Measurements from ENCODE around the gene PLA2G2C.

DNA sequence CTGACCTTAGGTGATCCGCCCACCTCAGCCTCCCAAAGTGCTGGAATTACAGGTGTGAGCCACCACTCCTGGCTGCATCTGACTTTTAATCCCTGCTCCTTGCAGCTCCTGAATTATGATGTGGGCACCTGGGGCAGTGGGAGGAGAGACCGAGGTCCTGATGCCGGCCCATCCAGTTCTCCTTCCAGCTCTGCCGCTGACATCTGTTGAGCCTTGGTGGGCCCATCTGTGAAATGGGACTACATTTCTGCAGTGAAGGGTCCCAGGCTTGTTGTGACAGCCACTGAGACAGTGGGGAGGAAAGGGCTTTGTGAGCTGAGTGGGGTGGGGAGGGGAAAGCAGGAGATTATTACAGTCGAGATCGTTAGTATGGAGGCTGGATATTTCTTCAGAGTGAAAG lies 35.3 kb downstream of the PLA2G2C start:
- TF ChIP-seq POLR2AphosphoS5 (IDR thresholded peaks at IDR 0.05) (no peak), POLR2A (IDR thresholded peaks at IDR 0.05) (no peak), EP300 (IDR thresholded peaks at IDR 0.05) (no peak)
- TF ChIP-seq, protein P1, sequence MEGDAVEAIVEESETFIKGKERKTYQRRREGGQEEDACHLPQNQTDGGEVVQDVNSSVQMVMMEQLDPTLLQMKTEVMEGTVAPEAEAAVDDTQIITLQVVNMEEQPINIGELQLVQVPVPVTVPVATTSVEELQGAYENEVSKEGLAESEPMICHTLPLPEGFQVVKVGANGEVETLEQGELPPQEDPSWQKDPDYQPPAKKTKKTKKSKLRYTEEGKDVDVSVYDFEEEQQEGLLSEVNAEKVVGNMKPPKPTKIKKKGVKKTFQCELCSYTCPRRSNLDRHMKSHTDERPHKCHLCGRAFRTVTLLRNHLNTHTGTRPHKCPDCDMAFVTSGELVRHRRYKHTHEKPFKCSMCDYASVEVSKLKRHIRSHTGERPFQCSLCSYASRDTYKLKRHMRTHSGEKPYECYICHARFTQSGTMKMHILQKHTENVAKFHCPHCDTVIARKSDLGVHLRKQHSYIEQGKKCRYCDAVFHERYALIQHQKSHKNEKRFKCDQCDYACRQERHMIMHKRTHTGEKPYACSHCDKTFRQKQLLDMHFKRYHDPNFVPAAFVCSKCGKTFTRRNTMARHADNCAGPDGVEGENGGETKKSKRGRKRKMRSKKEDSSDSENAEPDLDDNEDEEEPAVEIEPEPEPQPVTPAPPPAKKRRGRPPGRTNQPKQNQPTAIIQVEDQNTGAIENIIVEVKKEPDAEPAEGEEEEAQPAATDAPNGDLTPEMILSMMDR (IDR thresholded peaks at IDR 0.05): no peak
